NCI-H1694 treated with DMSO at 0.1 percent for 48 hours (cell line): ENCODE results near the gene VIPR1.

Experiments used
- DNase-seq: peaks from one replicate; lab custom pipeline; 2025; lab: John Stamatoyannopoulos, UW

VIPR1 gene

DNA sequence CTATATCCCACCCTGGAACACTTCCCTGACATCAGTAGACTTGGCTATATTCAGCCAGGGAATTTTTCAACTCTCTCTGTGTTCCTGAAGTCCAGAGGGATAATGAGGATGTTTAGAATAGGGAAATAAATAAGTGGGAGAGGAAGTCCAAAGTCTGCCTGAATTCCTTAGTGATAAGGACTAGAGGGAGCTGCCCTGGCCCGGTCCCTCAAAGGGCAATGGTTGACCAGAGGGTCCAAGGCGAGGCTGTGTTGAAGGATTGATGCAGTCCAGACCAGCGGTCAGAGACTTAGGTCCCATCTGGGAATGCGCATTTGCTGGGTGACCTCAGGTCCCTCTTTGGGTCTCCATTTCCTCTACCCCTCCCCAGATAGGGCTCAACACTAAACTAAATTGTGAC, 7.9 kb downstream of the VIPR1 start:
- no peak for DNase-seq

GRCh38 chr3:42511201-42511600, 8.8 kb downstream of the VIPR1 start:
- no peak for DNase-seq

DNA sequence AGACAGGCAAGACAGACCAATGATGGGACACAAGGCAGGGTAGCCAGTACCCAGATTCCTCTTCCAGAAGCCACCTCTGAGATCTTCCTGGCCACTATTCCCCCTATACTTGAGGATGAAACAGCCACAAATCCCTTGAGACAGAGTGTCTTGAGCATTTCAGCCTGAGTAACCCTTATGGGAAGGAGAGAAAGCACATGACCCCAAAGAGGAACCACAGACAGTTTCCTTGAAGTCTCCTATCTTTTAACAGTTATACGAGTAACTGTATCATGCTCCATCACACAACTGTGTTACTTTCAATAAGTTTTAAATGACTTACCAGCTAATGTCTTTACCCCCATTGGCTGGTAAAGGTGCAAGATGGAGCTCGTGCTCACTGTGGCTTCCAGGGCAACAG, 9.3 kb downstream of the VIPR1 start:
- DNase-seq = no peak

DNA sequence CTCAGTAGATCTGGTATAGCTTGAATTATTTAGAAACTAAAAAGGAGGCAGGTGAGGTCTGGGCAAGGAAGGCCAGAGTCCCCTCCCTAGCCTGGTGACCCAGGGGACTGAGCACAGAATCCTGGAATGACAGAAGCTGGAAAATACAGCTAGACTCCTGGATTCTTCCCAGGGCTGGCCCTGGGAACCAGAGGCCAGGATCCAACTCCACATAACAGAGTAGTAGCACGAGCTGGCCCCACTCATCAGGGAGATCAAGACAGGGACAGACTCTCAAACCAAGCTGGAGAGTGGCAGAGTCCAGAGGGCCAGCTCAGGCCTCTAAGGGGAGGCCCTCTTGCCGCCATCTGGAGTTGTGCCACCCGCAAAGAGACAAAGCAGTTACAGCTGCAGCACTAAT, 10.7 kb downstream of the VIPR1 start:
- no peak for DNase-seq

DNA sequence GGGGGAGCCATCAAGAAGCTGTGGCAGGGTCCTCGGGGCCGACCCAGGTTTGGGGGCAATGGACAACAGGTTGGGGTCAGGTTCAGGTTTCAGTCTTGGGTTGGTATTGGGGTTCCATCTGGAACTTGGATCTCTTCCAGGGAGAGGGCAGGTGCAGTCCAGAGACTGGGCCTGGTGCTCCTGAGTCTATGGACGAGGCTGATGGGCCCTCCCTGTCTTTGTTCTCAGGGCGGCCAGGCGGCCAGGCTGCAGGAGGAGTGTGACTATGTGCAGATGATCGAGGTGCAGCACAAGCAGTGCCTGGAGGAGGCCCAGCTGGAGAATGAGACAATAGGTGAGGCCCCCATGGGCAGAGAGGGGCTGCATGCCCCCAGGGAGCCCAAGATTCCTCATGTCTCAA, 11.1 kb downstream of the VIPR1 start:
- no peak for DNase-seq

- no peak for DNase-seq
Observed at GRCh38 chr3:42514876-42515275, 12.4 kb downstream of the VIPR1 start.

- no peak for DNase-seq
Observed at GRCh38 chr3:42515391-42515916, 13.0 kb downstream of the VIPR1 start.

- no peak for DNase-seq
Observed at GRCh38 chr3:42515976-42516375, 13.5 kb downstream of the VIPR1 start.

- no peak for DNase-seq
Observed at GRCh38 chr3:42516443-42516842, 14.0 kb downstream of the VIPR1 start.

GRCh38 chr3:42517117-42517516, 14.7 kb downstream of the VIPR1 start:
- DNase-seq = no peak

DNA sequence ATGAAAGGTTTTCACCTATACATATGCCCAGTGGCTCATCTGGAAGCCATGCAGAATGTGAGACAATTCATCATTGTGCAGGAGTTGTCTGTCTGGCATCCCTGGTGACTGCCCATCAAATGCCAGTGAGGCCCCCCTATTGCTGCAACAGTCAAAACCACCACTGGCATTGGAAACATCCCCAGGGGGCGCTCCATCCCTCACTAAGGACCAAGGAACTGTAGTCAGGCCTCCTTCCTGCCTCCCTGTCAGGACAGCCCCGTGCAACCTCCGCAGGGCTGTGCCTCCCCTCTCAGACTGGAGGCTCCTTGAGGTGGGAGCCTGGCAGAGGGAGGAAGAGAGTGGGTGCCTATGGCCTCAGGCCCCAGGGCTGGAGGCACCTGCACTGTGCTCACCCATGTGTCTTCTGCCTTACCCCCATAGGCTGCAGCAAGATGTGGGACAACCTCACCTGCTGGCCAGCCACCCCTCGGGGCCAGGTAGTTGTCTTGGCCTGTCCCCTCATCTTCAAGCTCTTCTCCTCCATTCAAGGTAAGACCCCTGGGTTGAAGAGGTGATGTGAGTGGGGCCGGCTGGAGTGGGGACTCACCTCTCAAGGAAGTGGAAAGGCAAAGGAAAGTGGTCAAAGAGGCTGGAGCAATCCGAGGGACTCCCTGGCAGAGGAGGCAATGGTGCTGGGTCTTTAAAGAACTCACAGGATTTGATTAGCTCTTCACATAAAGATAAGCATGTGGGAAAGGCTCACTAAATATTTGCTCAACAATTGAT, 16.5 kb downstream of the VIPR1 start:
- no peak for DNase-seq

DNA sequence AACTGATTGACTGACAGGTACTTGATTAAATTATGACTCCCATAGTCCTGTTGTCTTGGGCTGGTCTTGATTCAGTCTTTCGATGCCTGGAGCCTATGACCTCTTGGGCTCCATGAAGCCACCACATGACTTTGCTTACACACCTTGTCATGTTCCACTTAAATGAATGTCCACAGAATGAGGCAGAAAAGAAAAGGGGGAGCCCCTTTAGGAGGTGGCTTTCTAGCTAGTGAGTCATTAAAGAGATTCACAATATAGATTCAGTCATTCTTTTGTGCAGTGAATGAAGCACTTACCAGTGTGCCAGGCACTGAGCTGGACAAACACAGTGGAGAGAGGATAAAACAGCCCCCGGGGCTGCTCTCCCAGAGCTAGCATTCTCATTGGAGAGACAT, 17.1 kb downstream of the VIPR1 start:
- no peak for DNase-seq

- no peak for DNase-seq
Observed at GRCh38 chr3:42520336-42520735, 17.9 kb downstream of the VIPR1 start.

- no peak for DNase-seq
Observed at GRCh38 chr3:42520906-42521305, 18.5 kb downstream of the VIPR1 start.

DNA sequence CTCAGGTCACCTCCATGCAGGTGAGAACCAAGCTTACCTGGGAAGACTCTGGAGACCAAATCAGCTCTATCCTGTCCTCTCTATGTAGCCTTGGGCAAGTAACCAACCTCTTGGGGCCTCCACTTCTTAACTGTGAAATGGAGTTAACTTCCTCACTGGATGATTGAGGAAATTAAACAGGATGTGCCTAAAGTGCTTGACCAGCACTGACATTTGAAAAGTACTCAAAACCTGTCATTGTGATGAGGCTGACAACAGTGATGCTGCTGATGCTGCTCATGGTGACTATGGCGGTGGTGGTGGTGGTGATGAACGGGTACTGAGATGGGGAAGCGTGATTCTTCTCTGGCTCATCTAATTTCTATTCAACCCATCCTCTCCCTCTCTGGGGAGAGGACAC, 22.3 kb downstream of the VIPR1 start:
- no peak for DNase-seq

GRCh38 chr3:42525212-42525611, 22.8 kb downstream of the VIPR1 start:
- no peak for DNase-seq

DNA sequence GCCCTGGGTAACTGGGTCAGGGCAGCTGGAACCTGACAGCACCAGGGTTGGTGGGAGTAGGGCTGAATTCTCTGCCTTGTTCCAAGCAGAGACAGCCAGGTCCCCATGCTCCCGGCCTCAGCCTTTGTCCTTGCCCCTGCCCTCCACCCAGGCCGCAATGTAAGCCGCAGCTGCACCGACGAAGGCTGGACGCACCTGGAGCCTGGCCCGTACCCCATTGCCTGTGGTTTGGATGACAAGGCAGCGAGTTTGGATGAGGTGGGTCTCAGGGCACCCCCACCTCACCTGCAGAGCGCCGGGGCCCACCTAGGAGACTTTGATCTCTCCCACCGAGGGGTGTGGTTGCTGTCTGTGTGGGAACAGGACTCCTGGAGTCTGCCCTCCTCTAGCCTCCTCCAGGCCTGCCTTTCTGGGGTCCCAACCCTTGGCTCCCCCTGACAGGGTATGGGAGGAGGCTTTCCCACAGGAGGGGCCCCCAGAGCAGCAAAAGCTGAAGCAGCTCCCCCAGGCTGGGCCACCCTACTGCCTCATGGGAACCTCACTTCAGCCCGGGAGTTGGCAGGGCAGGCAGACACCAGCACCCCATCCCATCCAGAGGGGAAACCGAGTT, 23.4 kb downstream of the VIPR1 start:
- no peak for DNase-seq

- DNase-seq = no peak
Observed at GRCh38 chr3:42526616-42527367, 24.3 kb downstream of the VIPR1 start.

- no peak for DNase-seq
Observed at GRCh38 chr3:42527368-42527917, 25.0 kb downstream of the VIPR1 start.

- no peak for DNase-seq
Observed at GRCh38 chr3:42529468-42529867, 27.0 kb downstream of the VIPR1 start.

GRCh38 chr3:42530073-42530472, 27.6 kb downstream of the VIPR1 start:
- no peak for DNase-seq

DNA sequence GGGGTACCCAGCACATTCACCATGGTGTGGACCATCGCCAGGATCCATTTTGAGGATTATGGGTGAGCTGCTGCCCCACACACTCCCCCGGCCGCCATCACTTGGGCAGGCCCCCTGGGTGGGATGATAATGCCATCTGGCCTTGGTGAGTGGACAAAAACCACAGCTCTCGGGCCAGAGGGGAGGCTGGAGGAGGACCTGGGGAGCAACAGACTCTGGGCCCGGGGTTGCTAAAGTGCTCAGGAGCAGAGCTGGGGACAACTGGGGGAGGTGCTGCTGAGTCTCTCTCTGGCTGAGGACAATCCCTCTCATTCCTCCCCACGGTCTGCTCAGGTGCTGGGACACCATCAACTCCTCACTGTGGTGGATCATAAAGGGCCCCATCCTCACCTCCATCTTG, 29.0 kb downstream of the VIPR1 start:
- no peak for DNase-seq

DNA sequence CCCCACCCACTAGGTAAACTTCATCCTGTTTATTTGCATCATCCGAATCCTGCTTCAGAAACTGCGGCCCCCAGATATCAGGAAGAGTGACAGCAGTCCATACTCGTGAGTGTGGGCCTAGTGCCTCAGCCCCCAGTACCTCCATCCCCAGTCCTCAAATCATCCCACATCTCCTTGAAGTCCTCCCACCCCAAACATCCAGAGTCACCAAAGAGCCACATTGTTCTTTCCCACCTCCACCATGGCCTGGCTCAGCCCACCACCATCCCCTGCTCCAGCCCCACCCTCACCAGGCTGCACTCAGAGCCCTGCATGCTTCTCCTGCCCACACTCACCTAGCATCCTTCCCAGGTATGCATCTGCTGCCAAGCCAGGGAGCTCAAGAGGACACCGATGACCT, 29.8 kb downstream of the VIPR1 start:
- DNase-seq = no peak
